SU-DHL-6 (cell line): Measurements from ENCODE around the gene CHP2.

ENCODE experiments used
- H2AFZ ChIP-seq: fragments of 200-600 bp; sonication (generic); 2 replicates; pipeline ENCODE4 v1.6.1; 2014; ENCODE audit warnings: low read depth, mild to moderate bottlenecking, moderate library complexity, mixed read lengths, antibody characterized with exemption, low read length; ENCODE audit not compliant: severe bottlenecking
- H3F3A ChIP-seq: fragments of 200-600 bp; shearing (Covaris generic); 2 replicates; pipeline ENCODE4 v1.6.0; 2016; ENCODE audit warnings: antibody characterized with exemption, mild to moderate bottlenecking; ENCODE audit not compliant: insufficient read depth
- H3K27ac ChIP-seq: fragments of 200-600 bp; sonication (generic); 2 replicates; pipeline ENCODE4 v1.5.1; 2016; ENCODE audit warnings: low read depth, mild to moderate bottlenecking, low read length, moderate library complexity, mixed read lengths
- H3K27me3 ChIP-seq: fragments of 200-600 bp; sonication (generic), shearing (Covaris generic); 2 replicates; pipeline ENCODE4 v1.6.0; 2014; ENCODE audit warnings: mild to moderate bottlenecking, low read length
- H3K36me3 ChIP-seq: fragments of 200-600 bp; sonication (generic); 2 replicates; pipeline ENCODE4 v1.6.1; 2014; ENCODE audit warnings: mild to moderate bottlenecking, low read length, mixed read lengths
- H3K4me2 ChIP-seq: fragments of 300-600, 200-600 bp; shearing (Covaris generic), sonication (generic); 2 replicates; pipeline ENCODE4 v1.6.0; 2014; ENCODE audit warnings: low read length, low read depth, mild to moderate bottlenecking; ENCODE audit not compliant: poor library complexity, severe bottlenecking
- H3K4me3 ChIP-seq: fragments of 200-600 bp; sonication (generic); 2 replicates; pipeline ENCODE4 v1.5.1; 2014; ENCODE audit warnings: antibody characterized with exemption, low read length, mild to moderate bottlenecking, mixed read lengths; ENCODE audit not compliant: insufficient read depth, poor library complexity, severe bottlenecking
- H3K79me2 ChIP-seq: fragments of 200-600 bp; sonication (generic); 2 replicates; pipeline ENCODE4 v1.6.1; 2014; ENCODE audit warnings: mild to moderate bottlenecking, low read length, moderate library complexity; ENCODE audit not compliant: insufficient read depth
- H3K9ac ChIP-seq: fragments of 200-600 bp; sonication (generic); 2 replicates; pipeline ENCODE4 v1.7.0; 2014; ENCODE audit warnings: mild to moderate bottlenecking, low read length
- H3K9me2 ChIP-seq: fragments of 200-600 bp; sonication (generic); replicated peaks from 2 replicates; pipeline ENCODE4 v1.6.1; 2014; ENCODE audit warnings: low read length; ENCODE audit not compliant: insufficient read depth
- H3K9me3 ChIP-seq: fragments of 200-600 bp; sonication (generic); 2 replicates; pipeline ENCODE4 v1.6.1; 2014; ENCODE audit warnings: low read length, mixed read lengths; ENCODE audit not compliant: insufficient read depth
- H4K20me1 ChIP-seq: fragments of 200-600 bp; sonication (generic); 2 replicates; pipeline ENCODE4 v1.6.1; 2014; ENCODE audit warnings: low read depth, mild to moderate bottlenecking, antibody characterized with exemption, low read length, moderate library complexity, mixed read lengths
- EZH2phosphoT487 ChIP-seq: fragments of 200-600 bp; sonication (generic), shearing (Covaris generic); conservative IDR thresholded peaks from 2 replicates; pipeline ENCODE4 v1.6.1; 2018; ENCODE audit warnings: mild to moderate bottlenecking, antibody characterized with exemption, low read length, moderate library complexity, mixed read lengths
- TF ChIP-seq, protein P1 (sequence below): fragments of 200-600 bp; sonication (generic); IDR thresholded peaks from one replicate; pipeline ENCODE4 v1.5.1; 2017; ENCODE audit warnings: antibody characterized with exemption, mild to moderate bottlenecking, low read length, moderate library complexity; ENCODE audit not compliant: insufficient read depth, poor library complexity, severe bottlenecking

The CHP2 gene

DNA sequence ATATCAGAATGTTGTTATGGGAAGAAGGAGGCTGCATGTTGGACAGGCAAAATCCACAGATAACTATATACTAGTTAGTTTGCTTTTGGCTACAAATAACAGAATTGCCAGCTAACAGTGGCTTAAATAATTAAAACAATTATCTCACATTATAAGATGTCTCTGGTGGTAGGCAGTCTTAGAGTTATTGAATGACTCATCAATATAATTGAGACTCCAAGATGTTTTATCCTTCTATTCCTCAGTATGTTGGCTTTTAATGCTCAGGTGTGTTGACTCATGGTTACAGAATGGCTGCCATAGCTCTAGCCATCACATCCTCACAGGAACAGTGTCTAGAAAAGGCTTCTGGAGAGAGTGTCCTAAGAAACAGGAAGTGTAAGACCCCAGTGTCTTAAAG is 11.1 kb downstream of the CHP2 start:
- no peak overlapping the region for H3K4me2 ChIP-seq
- H3K9ac ChIP-seq: no peak overlapping the region
- no peaks in the 10 kb centered on the region for H4K20me1 ChIP-seq
- H2AFZ ChIP-seq: no peak overlapping the region
- no peaks in the 10 kb centered on the region for H3F3A ChIP-seq
- no peak overlapping the region for H3K4me3 ChIP-seq
- no peaks in the 10 kb centered on the region for H3K27me3 ChIP-seq
- H3K36me3 ChIP-seq: no peaks in the 10 kb centered on the region
- H3K27ac ChIP-seq: no peak overlapping the region
- no peaks in the 10 kb centered on the region for H3K9me2 ChIP-seq
- TF ChIP-seq EZH2phosphoT487: no peak
- TF ChIP-seq, protein P1, sequence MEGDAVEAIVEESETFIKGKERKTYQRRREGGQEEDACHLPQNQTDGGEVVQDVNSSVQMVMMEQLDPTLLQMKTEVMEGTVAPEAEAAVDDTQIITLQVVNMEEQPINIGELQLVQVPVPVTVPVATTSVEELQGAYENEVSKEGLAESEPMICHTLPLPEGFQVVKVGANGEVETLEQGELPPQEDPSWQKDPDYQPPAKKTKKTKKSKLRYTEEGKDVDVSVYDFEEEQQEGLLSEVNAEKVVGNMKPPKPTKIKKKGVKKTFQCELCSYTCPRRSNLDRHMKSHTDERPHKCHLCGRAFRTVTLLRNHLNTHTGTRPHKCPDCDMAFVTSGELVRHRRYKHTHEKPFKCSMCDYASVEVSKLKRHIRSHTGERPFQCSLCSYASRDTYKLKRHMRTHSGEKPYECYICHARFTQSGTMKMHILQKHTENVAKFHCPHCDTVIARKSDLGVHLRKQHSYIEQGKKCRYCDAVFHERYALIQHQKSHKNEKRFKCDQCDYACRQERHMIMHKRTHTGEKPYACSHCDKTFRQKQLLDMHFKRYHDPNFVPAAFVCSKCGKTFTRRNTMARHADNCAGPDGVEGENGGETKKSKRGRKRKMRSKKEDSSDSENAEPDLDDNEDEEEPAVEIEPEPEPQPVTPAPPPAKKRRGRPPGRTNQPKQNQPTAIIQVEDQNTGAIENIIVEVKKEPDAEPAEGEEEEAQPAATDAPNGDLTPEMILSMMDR: no peak
- no peaks in the 10 kb centered on the region for H3K9me3 ChIP-seq
- H3K79me2 ChIP-seq: no peaks in the 10 kb centered on the region

DNA sequence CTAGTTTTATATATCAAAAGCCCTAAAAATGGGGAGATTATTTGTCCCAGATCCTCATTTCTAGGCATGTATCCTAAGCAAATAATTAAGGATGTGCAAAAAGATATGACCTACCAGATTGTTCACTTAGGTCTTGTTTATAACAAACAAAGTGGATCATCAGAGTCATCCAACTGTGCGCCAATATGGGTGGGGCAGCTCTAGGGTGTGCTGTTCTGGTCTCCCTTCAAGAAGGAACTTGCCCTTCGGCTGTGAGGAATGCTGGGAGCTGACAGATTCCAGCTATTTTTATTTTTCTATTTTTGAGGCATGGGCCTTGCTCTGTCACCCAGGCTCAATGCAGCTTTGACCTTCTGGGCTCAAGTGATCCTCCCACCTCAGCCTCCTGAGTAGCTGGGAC is 13.8 kb downstream of the CHP2 start:
- TF ChIP-seq, protein P1: no peak
- TF ChIP-seq EZH2phosphoT487: no peak
- Histone ChIP-seq H3K36me3 (no peaks in the 10 kb centered on the region), H4K20me1 (no peaks in the 10 kb centered on the region)

DNA sequence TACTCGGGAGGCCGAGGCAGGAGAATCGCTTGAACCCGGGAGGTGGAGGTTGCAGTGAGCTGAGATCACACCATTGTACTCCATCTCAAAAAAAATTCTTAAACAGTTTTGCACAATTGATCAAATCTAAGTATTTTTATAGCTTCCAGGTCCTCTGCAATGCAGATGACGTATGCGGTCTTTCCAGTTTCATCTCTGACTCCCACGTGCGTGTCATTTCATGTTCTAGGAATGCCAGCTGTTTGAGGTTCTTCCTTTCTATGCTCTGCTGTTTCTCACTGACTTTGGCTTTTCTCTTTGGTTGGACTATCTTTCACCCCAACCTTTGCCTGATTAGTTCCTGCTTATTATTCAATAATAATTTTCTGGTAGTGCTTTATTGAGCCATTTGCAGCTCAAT is 16.2 kb downstream of the CHP2 start:
- Histone ChIP-seq H3K4me3 (no peak overlapping the region), H3K27ac (no peak overlapping the region), H2AFZ (no peak overlapping the region), H4K20me1 (no peaks in the 10 kb centered on the region), H3K27me3 (no peaks in the 10 kb centered on the region), H3K9ac (no peak overlapping the region), H3K9me2 (no peaks in the 10 kb centered on the region), H3K4me2 (no peak overlapping the region), H3K9me3 (no peaks in the 10 kb centered on the region), H3K79me2 (no peaks in the 10 kb centered on the region), H3F3A (no peaks in the 10 kb centered on the region), H3K36me3 (no peaks in the 10 kb centered on the region)
- TF ChIP-seq, protein P1: no peak
- no peak for TF ChIP-seq EZH2phosphoT487

More for the DNA sequence above, 13.8 kb downstream of the CHP2 start:
- H3K27ac ChIP-seq: no peak overlapping the region
- H3K4me2 ChIP-seq: no peak overlapping the region
- H3K79me2 ChIP-seq: no peaks in the 10 kb centered on the region
- H3K9me3 ChIP-seq: no peaks in the 10 kb centered on the region
- H2AFZ ChIP-seq: no peak overlapping the region
- no peak overlapping the region for H3K9ac ChIP-seq
- no peaks in the 10 kb centered on the region for H3F3A ChIP-seq
- H3K4me3 ChIP-seq: no peak overlapping the region
- no peaks in the 10 kb centered on the region for H3K27me3 ChIP-seq
- H3K9me2 ChIP-seq: no peaks in the 10 kb centered on the region
